Measurements from ENCODE around the gene SCD5. TPM values are rescaled to one million over a fixed set of nuclear protein-coding genes. Genes with fewer than 3 reads are reported as not detected.
A peak's percentile ranks its signal among the peaks of the same experiment; 100 is the strongest.

The SCD5 gene
- total and polyA plus RNA-seq, 2 of the 8 experiments (the other 6 are each of a cell fraction or from before 2014, with no cell fraction given), result 0.92 to 1.2 TPM

GRCh38 chr4:82667761-82668480 is 130.7 kb downstream of the SCD5 start:
- no peak for DNase-seq (ENCODE audit: low read depth in 1 of 2, low spot score in 2 of 2)
- no peak for FAIRE-seq
- TF ChIP-seq SP1 (IDR thresholded peaks at IDR 0.05; ENCODE audit: low read depth, low read length) (no peak), CBX5 (IDR thresholded peaks at IDR 0.05; ENCODE audit: low read depth, low read length) (no peak)

More at GRCh38 chr4:82667761-82668480, 130.7 kb downstream of the SCD5 start:
- Histone ChIP-seq H3K79me2 (ENCODE audit: control insufficient read depth in 1 of 2, insufficient read depth in 2 of 2, low read length in 2 of 2) (no peaks in the 10 kb centered on the region), H4K91ac (replicated peaks; ENCODE audit: insufficient read length, low read length) (no peak overlapping the region), H3K9me3 (ENCODE audit: insufficient read depth in 2 of 2, low read depth in 1 of 2, low read length in 1 of 2) (no peaks in the 10 kb centered on the region), H2AK5ac (ENCODE audit: low read depth, low read length) (no peak overlapping the region), H3K4me1 (replicated peaks in 1 of 4; ENCODE audit: control insufficient read depth in 3 of 4, insufficient read depth in 4 of 4, low read length in 3 of 4) (no peaks in the 10 kb centered on the region; a peak in 2 of 7 replicates), H3K56ac (replicated peaks; ENCODE audit: insufficient read length, low read depth, low read length) (no peak overlapping the region), H2BK20ac (ENCODE audit: low read length) (no peak overlapping the region), H2BK15ac (ENCODE audit: low read length) (no peak overlapping the region), H3K27ac (ENCODE audit: low read depth, low read length) (no peak overlapping the region), H2BK5ac (ENCODE audit: low read depth, low read length) (no peak overlapping the region), H3K36me3 (ENCODE audit: control insufficient read depth in 2 of 4, insufficient read depth in 4 of 4, low read length in 3 of 4) (no peaks in the 10 kb centered on the region), H3K23ac (ENCODE audit: insufficient read length) (no peak overlapping the region), H4K5ac (ENCODE audit: insufficient read length, low read depth, low read length) (no peak overlapping the region), H4K8ac (ENCODE audit: extremely low read depth, insufficient read depth, low read length) (no peak overlapping the region), H3K79me1 (ENCODE audit: low read depth, low read length) (no peaks in the 10 kb centered on the region), H3K14ac (ENCODE audit: insufficient read length) (no peak overlapping the region), H3K23me2 (ENCODE audit: low read depth, low read length) (no peaks in the 10 kb centered on the region), H4K20me1 (replicated peaks in 1 of 2; ENCODE audit: control insufficient read depth in 1 of 2, insufficient read depth in 2 of 2, low read length in 2 of 2) (no peaks in the 10 kb centered on the region), H3K9ac (replicated peaks in 1 of 4; ENCODE audit: extremely low read depth in 1 of 4, low read depth in 3 of 4, low read length in 3 of 4) (no peak overlapping the region), H3K4ac (replicated peaks; ENCODE audit: insufficient read length, low read depth, low read length) (no peak overlapping the region), H2AFZ (ENCODE audit: low read length) (peak overlapping the region; percentile 60; the same call in 1 of the 2 replicates), H3K4me2 (ENCODE audit: insufficient read depth in 1 of 2, low read depth in 2 of 2, low read length in 2 of 2) (no peak overlapping the region), H3K27me3 (replicated peaks in 1 of 4; ENCODE audit: control insufficient read depth in 3 of 4, extremely low read depth in 1 of 4, insufficient read depth in 3 of 4, low read length in 3 of 4) (no peaks in the 10 kb centered on the region), H3K4me3 (ENCODE audit: extremely low read depth in 1 of 4, insufficient read depth in 2 of 4, low read depth in 3 of 4, low read length in 4 of 4) (no peak overlapping the region), H3K18ac (ENCODE audit: extremely low read depth, low read length) (no peak overlapping the region), H2BK12ac (ENCODE audit: low read depth, low read length) (no peak overlapping the region), H2BK120ac (replicated peaks; ENCODE audit: low read depth, low read length) (no peak overlapping the region)
- CTCF ChIA-PET (ENCODE audit: partially characterized antibody), result interaction anchor here (0.6 to 0.9 kb wide), 5 partner anchors 23 to 113 kb away, joined by 3 read pairs; no protein-coding TSS in a partner anchor
- 61% methylated on average over 2 of the region's 2 CpGs; no CpG with 5 or more reads in 1 of the 2 experiments for WGBS, 2 experiments (ENCODE audit: extremely low coverage in 1 of 2, insufficient coverage in 1 of 2, insufficient read length in 1 of 2, insufficient replicate concordance in 2 of 2, low coverage in 1 of 2, low lambda C conversion rate in 2 of 2, missing lambda C conversion rate in 1 of 2)
- POLR2A ChIA-PET (ENCODE audit: partially characterized antibody), result interaction anchor here (1.5 kb wide), 1 partner anchor 17 kb away, joined by 3 read pairs; no protein-coding TSS in a partner anchor
